OCI-LY7 (cell line): Measurements from ENCODE around the gene OR6N1. TPM values are rescaled to one million over a fixed set of nuclear protein-coding genes. Genes with fewer than 3 reads are reported as not detected.

Experiments
- BruUV-seq: library from RNA; stranded (reverse); fragments of 400-500 nt; replicated peaks from 2 replicates; lab custom pipeline; 2021; lab: Mats Ljungman, UMichigan
- CTCF ChIA-PET: fragments of 300-600 bp; sonication (Branson Sonifier 250); formaldehyde crosslinking; loops from one replicate; lab custom pipeline; 2022; ENCODE audit warnings: antibody characterized with exemption; ENCODE audit not compliant: unreplicated experiment; lab: Charles Lee
- POLR2A ChIA-PET: fragments of 300-600 bp; sonication (Branson Sonifier 250); formaldehyde crosslinking; loops from one replicate; lab custom pipeline; 2022; ENCODE audit warnings: antibody characterized with exemption; lab: Charles Lee
- DNase-seq: peaks from one replicate; pipeline ENCODE4 v3.0.0-alpha.2; 2015; ENCODE audit warnings: low spot score
- H2AFZ ChIP-seq: fragments of 200-600 bp; sonication (generic), shearing (Covaris generic); 2 replicates; pipeline ENCODE4 v1.6.1; 2014; ENCODE audit warnings: mild to moderate bottlenecking, antibody characterized with exemption, low read length, moderate library complexity
- H3K27ac ChIP-seq: fragments of 200-600 bp; sonication (generic); 2 replicates; pipeline ENCODE4 v1.5.1; 2014; ENCODE audit warnings: mixed run types, low read depth, mild to moderate bottlenecking, moderate library complexity, low read length, inconsistent platforms; ENCODE audit not compliant: poor library complexity, severe bottlenecking
- H3K36me3 ChIP-seq: fragments of 200-600 bp; sonication (generic); 2 replicates; pipeline ENCODE4 v1.6.1; 2014; ENCODE audit warnings: mild to moderate bottlenecking, antibody characterized with exemption, low read length, moderate library complexity, mixed read lengths; ENCODE audit not compliant: insufficient read depth
- H3K4me1 ChIP-seq: fragments of 200-600 bp; sonication (generic); 2 replicates; pipeline ENCODE4 v1.5.1; 2014; ENCODE audit warnings: mild to moderate bottlenecking, low read length; ENCODE audit not compliant: insufficient read depth, poor library complexity, severe bottlenecking
- H3K4me2 ChIP-seq: fragments of 200-600 bp; sonication (generic); 2 replicates; pipeline ENCODE4 v1.6.1; 2014; ENCODE audit warnings: mild to moderate bottlenecking, low read length
- H3K4me3 ChIP-seq: fragments of 200-600 bp; sonication (generic); 2 replicates; pipeline ENCODE4 v1.5.1; 2014; ENCODE audit warnings: mild to moderate bottlenecking, low read depth, low read length; ENCODE audit not compliant: poor library complexity, severe bottlenecking
- H3K79me2 ChIP-seq: fragments of 200-600 bp; sonication (generic); 2 replicates; pipeline ENCODE4 v1.6.1; 2016; ENCODE audit warnings: low read depth, mild to moderate bottlenecking, low read length, moderate library complexity, mixed read lengths; ENCODE audit not compliant: insufficient read depth
- H3K9me2 ChIP-seq: fragments of 200-600 bp; sonication (generic); 2 replicates; pipeline ENCODE4 v1.6.1; 2016; ENCODE audit warnings: mild to moderate bottlenecking, low read length, mixed read lengths; ENCODE audit not compliant: insufficient read depth
- H3K9me3 ChIP-seq: fragments of 200-600 bp; sonication (generic); 2 replicates; pipeline ENCODE4 v1.6.1; 2014; ENCODE audit warnings: mild to moderate bottlenecking, mixed run types, low read length, mixed read lengths
- H4K20me1 ChIP-seq: fragments of 200-600 bp; sonication (generic); 2 replicates; pipeline ENCODE4 v1.6.1; 2014; ENCODE audit warnings: mild to moderate bottlenecking, antibody characterized with exemption, low read length, moderate library complexity, mixed read lengths; ENCODE audit not compliant: insufficient read depth
- CTCF ChIP-seq: fragments of 200-600 bp; sonication (generic); conservative IDR thresholded peaks from 2 replicates; pipeline ENCODE4 v1.5.1; 2014; ENCODE audit warnings: mild to moderate bottlenecking, antibody characterized with exemption, low read length, moderate library complexity, mixed read lengths
- EZH2phosphoT487 ChIP-seq: fragments of 200-600 bp; sonication (generic); IDR thresholded peaks from 2 replicates; pipeline ENCODE4 v1.6.1; 2018; ENCODE audit warnings: low read depth, borderline replicate concordance, mild to moderate bottlenecking, mixed run types, antibody characterized with exemption, low read length, moderate library complexity, mixed read lengths
- intact Hi-C: fragments of 100-400 bp; cut with micrococcal nuclease; formaldehyde crosslinking; loops from one replicate; pipeline ENCODE4 v1.10.0; 2022; ENCODE audit not compliant: unreplicated experiment
- total RNA-seq, 2 experiments: library from RNA; depleted of rRNA in 1 of 2; stranded (reverse); fragments of >200 nt in 1 of 2; shearing (Covaris generic) in 1 of 2; gene quantifications; 2 replicates each; pipeline ENCODE4 v1.2.3, GENCODE V29; 2014 to 2022

Gene OR6N1
- total RNA-seq, 2 experiments from 2014 or later: not detected

GRCh38 chr1:158800526-158800925 lies 28.5 kb upstream of the OR6N1 start:
- BruUV-seq: no TSS peak
- H2AFZ ChIP-seq: no peak overlapping the region
- H3K9me3 ChIP-seq: no peaks in the 10 kb centered on the region
- POLR2A ChIA-PET: interaction anchor here (0.7 to 0.8 kb wide), 2 partner anchors 9 to 132 kb away, joined by 3 read pairs; no protein-coding TSS in a partner anchor
- no peak overlapping the region for H3K4me2 ChIP-seq
- DNase-seq: no peak
- no peak overlapping the region for H3K27ac ChIP-seq
- no peaks in the 10 kb centered on the region for H3K36me3 ChIP-seq
- CTCF ChIA-PET: no interaction called here
- no peaks in the 10 kb centered on the region for H3K9me2 ChIP-seq
- H3K4me1 ChIP-seq: no peaks in the 10 kb centered on the region
- no peak overlapping the region for H3K4me3 ChIP-seq
- H4K20me1 ChIP-seq: no peaks in the 10 kb centered on the region
- TF ChIP-seq CTCF (no peak), EZH2phosphoT487 (no peak)
- H3K79me2 ChIP-seq: no peaks in the 10 kb centered on the region
- intact Hi-C loops: no loop called here

- Histone ChIP-seq H3K36me3 (no peaks in the 10 kb centered on the region), H3K9me2 (no peaks in the 10 kb centered on the region), H4K20me1 (no peaks in the 10 kb centered on the region), H3K4me3 (no peak overlapping the region), H3K9me3 (no peaks in the 10 kb centered on the region), H2AFZ (no peak overlapping the region), H3K4me2 (no peak overlapping the region), H3K4me1 (no peaks in the 10 kb centered on the region), H3K79me2 (no peaks in the 10 kb centered on the region), H3K27ac (no peak overlapping the region)
- intact Hi-C loops: loop anchor here (2.0 to 5.0 kb wide), 2 partner anchors 199 to 273 kb away; no protein-coding TSS in a partner anchor
- ChIA-PET CTCF (no interaction called here), POLR2A (no interaction called here)
- no peak for DNase-seq
- no peak for TF ChIP-seq CTCF
- TF ChIP-seq EZH2phosphoT487: no peak
- no TSS peak for BruUV-seq
Observed at GRCh38 chr1:158799689-158800088, 27.7 kb upstream of the OR6N1 start.

GRCh38 chr1:158798531-158798930 lies 26.5 kb upstream of the OR6N1 start:
- H3K79me2 ChIP-seq: no peaks in the 10 kb centered on the region
- H3K4me3 ChIP-seq: no peak overlapping the region
- no peaks in the 10 kb centered on the region for H3K9me2 ChIP-seq
- intact Hi-C loops: loop anchor here (2.0 to 5.0 kb wide), 2 partner anchors 200 to 274 kb away; no protein-coding TSS in a partner anchor
- no peaks in the 10 kb centered on the region for H3K36me3 ChIP-seq
- H3K4me1 ChIP-seq: no peaks in the 10 kb centered on the region
- POLR2A ChIA-PET: interaction anchor here (0.7 kb wide), 1 partner anchor 76 kb away, joined by 3 read pairs; no protein-coding TSS in a partner anchor
- no peak for DNase-seq
- H3K4me2 ChIP-seq: no peak overlapping the region
- no peak overlapping the region for H3K27ac ChIP-seq
- no peaks in the 10 kb centered on the region for H3K9me3 ChIP-seq
- H4K20me1 ChIP-seq: no peaks in the 10 kb centered on the region
- CTCF ChIA-PET: no interaction called here
- no peak overlapping the region for H2AFZ ChIP-seq
- TF ChIP-seq CTCF (peak; percentile 51; the same call in 1 of the 2 replicates), EZH2phosphoT487 (no peak)
- BruUV-seq: no TSS peak
